ENCODE measurements around the gene LIPE.

GRCh38 chr19:42428676-42429075 lies 1.5 kb upstream of the LIPE start:
- TF ChIP-seq POLR2AphosphoS5 (IDR thresholded peaks at IDR 0.05): no peak
- TF ChIP-seq POLR2A (IDR thresholded peaks at IDR 0.05): no peak
